Umbilical cord (tissue), 2 donors: ENCODE data around the gene SCLY. TPM values are rescaled to one million over a fixed set of nuclear protein-coding genes. Genes with fewer than 3 reads are reported as not detected.
"Not testable (repeated sequence)": the region's sequence is repeated elsewhere in the genome, so short reads cannot be mapped to it uniquely, and the experiment has no call there.

Experiments
- DNase-seq: peaks from one replicate; pipeline ENCODE4 v3.0.0-alpha.2; 2015; ENCODE audit warnings: low spot score
- total RNA-seq: library from RNA; depleted of rRNA; stranded (reverse); fragments of >200 nt; gene quantifications from one replicate; pipeline ENCODE4 v1.2.3, GENCODE V29; 2014; ENCODE audit warnings: low replicate concordance; ENCODE audit not compliant: insufficient read depth

Gene SCLY
- total RNA-seq, 1 donor from 2014 or later = 14.0 TPM

- no peak for DNase-seq
These were observed 47.8 kb downstream of the SCLY start for GRCh38 chr2:238108423-238109183.

GRCh38 chr2:238113611-238114010 is 52.8 kb downstream of the SCLY start:
- DNase-seq = no peak

- no peak for DNase-seq
These were observed 53.6 kb downstream of the SCLY start for GRCh38 chr2:238114331-238114841.

- no peak for DNase-seq
These were observed 54.3 kb downstream of the SCLY start for GRCh38 chr2:238114851-238115660.

GRCh38 chr2:238115709-238116108 is 54.9 kb downstream of the SCLY start:
- not testable (repeated sequence) for DNase-seq

GRCh38 chr2:238116298-238117198 is 55.7 kb downstream of the SCLY start:
- no peak for DNase-seq

GRCh38 chr2:238117199-238118154 is 56.7 kb downstream of the SCLY start:
- no peak for DNase-seq

GRCh38 chr2:238119756-238120462 is 59.1 kb downstream of the SCLY start:
- DNase-seq = no peak

- DNase-seq = peak; percentile 33
These were observed 59.9 kb downstream of the SCLY start for GRCh38 chr2:238120463-238121298.

- no peak for DNase-seq
These were observed 60.9 kb downstream of the SCLY start for GRCh38 chr2:238121511-238122286.

GRCh38 chr2:238122287-238123217 is 61.8 kb downstream of the SCLY start:
- DNase-seq = no peak

GRCh38 chr2:238123218-238123971 is 62.6 kb downstream of the SCLY start:
- no peak for DNase-seq

GRCh38 chr2:238123991-238124470 is 63.2 kb downstream of the SCLY start:
- no peak for DNase-seq

- no peak for DNase-seq
These were observed 63.8 kb downstream of the SCLY start for GRCh38 chr2:238124488-238125126.

- DNase-seq = no peak
These were observed 64.5 kb downstream of the SCLY start for GRCh38 chr2:238125127-238125885.
